Measurements from ENCODE around the gene SUGCT. TPM values are rescaled to one million over a fixed set of nuclear protein-coding genes. Genes with fewer than 3 reads are reported as not detected.
A peak's percentile ranks its signal among the peaks of the same experiment; 100 is the strongest.
"Not testable (repeated sequence)": the region's sequence is repeated elsewhere in the genome, so short reads cannot be mapped to it uniquely, and the experiment has no call there.

SUGCT gene
- total RNA-seq, 3 donors from 2014 or later: 2.3 to 4.5 (median 4.0) TPM

- no peak for DNase-seq (ENCODE audit: low spot score in 2 of 2)
- H3K4me3 ChIP-seq: no peak overlapping the region
- H3K4me1 ChIP-seq: no peaks in the 10 kb centered on the region
- TF ChIP-seq CTCF (IDR thresholded peaks at IDR 0.05) (no peak), POLR2AphosphoS5 (IDR thresholded peaks at IDR 0.05) (no peak), POLR2A (IDR thresholded peaks at IDR 0.05) (no peak)
- H3K27ac ChIP-seq: no peak overlapping the region
- no peaks in the 10 kb centered on the region for H3K9me3 ChIP-seq
- no peaks in the 10 kb centered on the region for H3K27me3 ChIP-seq
- H3K36me3 ChIP-seq: no peaks in the 10 kb centered on the region
- intact Hi-C loops (cut with DNase I; ENCODE audit: low total_unique reads): no loop called here
Observed at GRCh38 chr7:40598915-40599314, 464.1 kb downstream of the SUGCT start.

- DNase-seq (ENCODE audit: low spot score in 2 of 2): no peak
- H3K27me3 ChIP-seq: no peaks in the 10 kb centered on the region
- intact Hi-C loops (cut with DNase I; ENCODE audit: low total_unique reads): no loop called here
- no peaks in the 10 kb centered on the region for H3K36me3 ChIP-seq
- H3K9me3 ChIP-seq: no peaks in the 10 kb centered on the region
- H3K27ac ChIP-seq: no peak overlapping the region
- H3K4me3 ChIP-seq: no peak overlapping the region
- TF ChIP-seq POLR2A (IDR thresholded peaks at IDR 0.05) (no peak), POLR2AphosphoS5 (IDR thresholded peaks at IDR 0.05) (no peak), CTCF (IDR thresholded peaks at IDR 0.05) (no peak)
- no peaks in the 10 kb centered on the region for H3K4me1 ChIP-seq
Observed at GRCh38 chr7:40599836-40600235, 465.0 kb downstream of the SUGCT start.

GRCh38 chr7:40602351-40602750, 467.5 kb downstream of the SUGCT start:
- H3K9me3 ChIP-seq; H3K27me3 ChIP-seq; H3K36me3 ChIP-seq; H3K4me3 ChIP-seq; H3K4me1 ChIP-seq; DNase-seq (ENCODE audit: low spot score in 2 of 2); intact Hi-C loops (cut with DNase I; ENCODE audit: low total_unique reads); H3K27ac ChIP-seq: not testable (repeated sequence)

- intact Hi-C loops (cut with DNase I; ENCODE audit: low total_unique reads): no loop called here
- H3K9me3 ChIP-seq: no peaks in the 10 kb centered on the region
- DNase-seq (ENCODE audit: low spot score in 2 of 2): no peak
- H3K4me1 ChIP-seq: no peaks in the 10 kb centered on the region
- TF ChIP-seq POLR2A (IDR thresholded peaks at IDR 0.05) (no peak), POLR2AphosphoS5 (IDR thresholded peaks at IDR 0.05) (no peak), CTCF (IDR thresholded peaks at IDR 0.05) (peak in 1 of 3 donors; percentile 23)
- H3K27me3 ChIP-seq: no peaks in the 10 kb centered on the region
- no peak overlapping the region for H3K4me3 ChIP-seq
- no peak overlapping the region for H3K27ac ChIP-seq
- H3K36me3 ChIP-seq: no peaks in the 10 kb centered on the region
Observed at GRCh38 chr7:40604601-40605438, 470.0 kb downstream of the SUGCT start.

GRCh38 chr7:40608321-40609075, 473.7 kb downstream of the SUGCT start:
- Histone ChIP-seq H3K36me3 (no peaks in the 10 kb centered on the region), H3K4me1 (no peaks in the 10 kb centered on the region), H3K9me3 (no peaks in the 10 kb centered on the region), H3K4me3 (no peak overlapping the region), H3K27me3 (no peaks in the 10 kb centered on the region), H3K27ac (no peak overlapping the region)
- intact Hi-C loops (cut with DNase I; ENCODE audit: low total_unique reads): no loop called here
- DNase-seq (ENCODE audit: low spot score in 2 of 2): no peak
- TF ChIP-seq POLR2A (IDR thresholded peaks at IDR 0.05) (no peak), POLR2AphosphoS5 (IDR thresholded peaks at IDR 0.05) (no peak), CTCF (IDR thresholded peaks at IDR 0.05) (no peak)
